Measurements from ENCODE around the gene IMPA2.
"Not testable (repeated sequence)": the region's sequence is repeated elsewhere in the genome, so short reads cannot be mapped to it uniquely, and the experiment has no call there.

IMPA2 gene

DNA sequence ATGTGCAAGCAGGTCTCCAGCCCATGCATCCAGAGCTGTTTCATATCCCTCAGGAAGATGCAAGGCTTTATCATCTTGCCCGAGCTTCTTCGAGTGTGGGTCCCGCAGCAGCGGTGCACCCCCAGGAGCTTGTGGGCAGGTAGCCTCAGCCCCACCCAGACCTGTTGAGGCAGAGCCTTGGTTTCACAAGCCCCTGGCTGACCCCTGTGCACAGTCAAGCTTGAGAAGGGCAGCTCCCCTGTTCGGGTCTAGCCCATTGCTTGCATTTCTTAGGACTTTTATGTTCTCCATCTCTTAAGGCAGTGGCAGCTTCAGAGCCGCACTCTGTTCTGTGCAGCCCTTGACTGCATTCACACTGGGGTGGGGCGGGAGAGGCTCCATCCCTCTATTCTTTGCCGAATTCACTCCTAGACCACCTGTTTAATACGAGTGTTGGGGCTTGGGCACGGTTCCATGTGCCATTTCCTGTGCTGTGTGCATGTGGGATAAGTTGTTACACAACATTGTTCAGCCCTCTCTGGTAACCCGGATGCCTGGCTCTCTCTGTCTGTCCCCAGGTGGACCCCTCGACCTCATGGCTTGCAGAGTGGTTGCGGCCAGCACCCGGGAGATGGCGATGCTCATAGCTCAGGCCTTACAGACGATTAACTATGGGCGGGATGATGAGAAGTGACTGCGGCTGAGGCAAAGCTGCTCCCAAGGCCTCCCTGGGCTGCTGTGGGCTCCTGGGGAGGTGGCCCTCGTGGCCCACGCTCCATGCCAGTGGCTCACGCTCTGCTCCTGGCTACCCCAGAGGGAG lies 48.7 kb downstream of the IMPA2 start:
- no peak overlapping the region for H3K9ac ChIP-seq (ENCODE audit: low read depth, low read length)
- H3K4me1 ChIP-seq (ENCODE audit: insufficient read depth, low read length): peaks cover 8% of the 10 kb centered on the region
- H3K36me3 ChIP-seq (ENCODE audit: insufficient read depth, low read length): peaks cover 4% of the 10 kb centered on the region; the same call in 1 of the 2 replicates
- no peaks in the 10 kb centered on the region for H3K9me3 ChIP-seq (ENCODE audit: control insufficient read depth, insufficient read depth, low read length)

DNA sequence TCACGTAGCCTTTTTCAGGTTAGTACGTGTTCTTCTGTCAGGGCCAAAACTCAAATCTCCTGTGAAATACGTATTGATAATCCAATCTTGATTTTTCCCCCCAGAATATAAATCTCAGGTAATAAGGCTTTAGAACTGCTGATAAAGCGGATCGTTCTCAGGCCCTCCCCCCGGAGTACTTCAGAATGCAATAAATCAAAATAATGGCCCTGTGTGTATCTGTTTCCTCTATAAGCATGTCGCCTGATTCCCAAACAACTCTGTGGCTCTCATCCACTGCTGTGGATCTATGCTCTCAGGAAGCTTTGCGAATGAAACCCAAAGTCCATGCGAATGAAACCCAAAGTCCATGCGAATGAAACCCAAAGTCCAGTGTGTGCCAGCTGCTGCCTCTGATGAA lies 49.4 kb downstream of the IMPA2 start:
- H3K36me3 ChIP-seq (ENCODE audit: insufficient read depth, low read length): peaks cover 4% of the 10 kb centered on the region; the same call in 1 of the 2 replicates
- H3K4me1 ChIP-seq (ENCODE audit: insufficient read depth, low read length): peaks cover 8% of the 10 kb centered on the region
- H3K9me3 ChIP-seq (ENCODE audit: control insufficient read depth, insufficient read depth, low read length): no peaks in the 10 kb centered on the region
- no peak overlapping the region for H3K9ac ChIP-seq (ENCODE audit: low read depth, low read length)

- no peak overlapping the region for H3K9ac ChIP-seq (ENCODE audit: low read depth, low read length)
These were observed 49.9 kb downstream of the IMPA2 start for GRCh38 chr18:12031181-12031580.

GRCh38 chr18:12031846-12032245 lies 50.5 kb downstream of the IMPA2 start:
- peaks cover 8% of the 10 kb centered on the region for H3K4me1 ChIP-seq (ENCODE audit: insufficient read depth, low read length)
- no peaks in the 10 kb centered on the region for H3K9me3 ChIP-seq (ENCODE audit: control insufficient read depth, insufficient read depth, low read length)
- H3K36me3 ChIP-seq (ENCODE audit: insufficient read depth, low read length): peaks cover 4% of the 10 kb centered on the region; the same call in 1 of the 2 replicates
- H3K9ac ChIP-seq (ENCODE audit: low read depth, low read length): no peak overlapping the region

More at GRCh38 chr18:12031181-12031580, 49.9 kb downstream of the IMPA2 start:
- H3K36me3 ChIP-seq (ENCODE audit: insufficient read depth, low read length): peaks cover 4% of the 10 kb centered on the region; the same call in 1 of the 2 replicates
- H3K9me3 ChIP-seq (ENCODE audit: control insufficient read depth, insufficient read depth, low read length): no peaks in the 10 kb centered on the region
- H3K4me1 ChIP-seq (ENCODE audit: insufficient read depth, low read length): peaks cover 8% of the 10 kb centered on the region

GRCh38 chr18:12032786-12033642 lies 51.7 kb downstream of the IMPA2 start:
- Histone ChIP-seq H3K9me3 (ENCODE audit: control insufficient read depth, insufficient read depth, low read length) (no peaks in the 10 kb centered on the region), H3K4me1 (ENCODE audit: insufficient read depth, low read length) (peaks cover 8% of the 10 kb centered on the region), H3K9ac (ENCODE audit: low read depth, low read length) (no peak overlapping the region), H3K36me3 (ENCODE audit: insufficient read depth, low read length) (peaks cover 3% of the 10 kb centered on the region; the same call in 1 of the 2 replicates)

DNA sequence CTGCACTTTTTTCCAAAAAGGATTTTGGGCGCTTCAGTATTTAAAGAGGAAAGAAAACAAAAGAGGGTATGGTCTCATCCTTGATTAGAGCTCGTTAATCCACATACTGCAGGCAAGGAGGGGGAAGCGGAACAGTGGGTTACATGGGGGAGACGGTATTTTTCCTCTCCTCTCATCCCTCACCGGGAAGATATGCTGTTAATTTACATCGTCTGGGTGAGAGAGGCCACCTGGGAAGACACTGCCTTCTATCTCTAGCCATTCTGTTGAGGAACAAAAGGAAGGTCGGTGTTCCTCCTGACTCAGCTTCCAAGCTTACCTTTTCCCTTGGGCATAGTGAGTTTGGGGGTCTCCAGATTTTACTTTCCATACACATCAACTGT lies 52.3 kb downstream of the IMPA2 start:
- peaks cover 8% of the 10 kb centered on the region for H3K4me1 ChIP-seq (ENCODE audit: insufficient read depth, low read length)
- no peaks in the 10 kb centered on the region; the same call in 1 of the 2 replicates for H3K36me3 ChIP-seq (ENCODE audit: insufficient read depth, low read length)
- H3K9ac ChIP-seq (ENCODE audit: low read depth, low read length): no peak overlapping the region
- no peaks in the 10 kb centered on the region for H3K9me3 ChIP-seq (ENCODE audit: control insufficient read depth, insufficient read depth, low read length)

DNA sequence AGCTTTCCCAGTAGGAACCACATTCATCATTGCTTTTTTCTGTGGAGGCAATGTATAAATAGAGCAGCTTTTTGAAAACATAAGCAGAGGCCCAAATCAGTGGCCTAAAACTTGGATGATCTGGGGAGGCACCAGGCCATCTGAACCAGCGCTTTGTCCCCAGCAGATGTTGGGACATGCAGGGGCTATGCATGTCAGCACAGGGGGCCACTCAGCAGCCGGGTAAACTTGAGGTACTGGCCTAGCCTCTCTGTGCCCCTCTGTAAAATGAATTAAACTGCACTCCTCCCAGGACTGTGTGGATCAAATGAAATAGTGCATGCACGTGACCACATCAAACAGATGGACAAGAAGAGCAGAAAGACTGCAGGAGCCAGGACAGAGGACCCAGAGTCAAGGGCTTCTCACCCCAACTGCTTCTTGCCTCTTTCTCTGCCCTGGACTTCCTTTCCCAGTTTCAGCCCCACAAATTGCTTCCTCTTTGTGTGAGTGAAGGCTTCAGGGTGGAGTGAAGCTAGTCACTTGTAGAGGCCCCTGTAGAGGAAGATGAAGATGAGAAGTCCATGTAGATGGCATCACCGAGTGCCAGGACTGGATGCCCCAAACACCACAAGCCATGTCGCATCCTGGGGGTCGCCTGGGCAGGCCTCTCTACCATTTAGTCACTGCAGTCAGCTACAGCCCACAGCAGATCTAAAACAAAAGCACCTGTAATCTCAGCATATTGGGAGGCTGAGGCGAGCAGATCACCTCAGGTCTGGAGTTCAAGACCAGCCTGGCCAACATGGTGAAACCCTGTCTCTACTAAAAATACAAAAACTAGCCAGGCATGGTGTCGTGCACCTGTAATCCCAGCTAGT lies 53.2 kb downstream of the IMPA2 start:
- H3K36me3 ChIP-seq (ENCODE audit: insufficient read depth, low read length): no peaks in the 10 kb centered on the region; the same call in 1 of the 2 replicates
- no peak overlapping the region for H3K9ac ChIP-seq (ENCODE audit: low read depth, low read length)
- H3K9me3 ChIP-seq (ENCODE audit: control insufficient read depth, insufficient read depth, low read length): no peaks in the 10 kb centered on the region
- H3K4me1 ChIP-seq (ENCODE audit: insufficient read depth, low read length): peaks cover 8% of the 10 kb centered on the region

- H3K9ac ChIP-seq (ENCODE audit: low read depth, low read length): no peak overlapping the region
- no peaks in the 10 kb centered on the region for H3K36me3 ChIP-seq (ENCODE audit: insufficient read depth, low read length)
- peaks cover 8% of the 10 kb centered on the region for H3K4me1 ChIP-seq (ENCODE audit: insufficient read depth, low read length)
- no peaks in the 10 kb centered on the region for H3K9me3 ChIP-seq (ENCODE audit: control insufficient read depth, insufficient read depth, low read length)
These were observed 54.2 kb downstream of the IMPA2 start for GRCh38 chr18:12035481-12035880.

GRCh38 chr18:12036201-12036751 lies 55.0 kb downstream of the IMPA2 start:
- Histone ChIP-seq H3K9ac (ENCODE audit: low read depth, low read length) (no peak overlapping the region), H3K4me1 (ENCODE audit: insufficient read depth, low read length) (peaks cover 8% of the 10 kb centered on the region), H3K36me3 (ENCODE audit: insufficient read depth, low read length) (no peaks in the 10 kb centered on the region)

GRCh38 chr18:12038082-12038638 lies 56.9 kb downstream of the IMPA2 start:
- Histone ChIP-seq H3K36me3 (ENCODE audit: insufficient read depth, low read length) (no peaks in the 10 kb centered on the region), H3K4me1 (ENCODE audit: insufficient read depth, low read length) (peaks cover 7% of the 10 kb centered on the region), H3K9me3 (ENCODE audit: control insufficient read depth, insufficient read depth, low read length) (no peaks in the 10 kb centered on the region), H3K9ac (ENCODE audit: low read depth, low read length) (peak overlapping the region; percentile 72; the same call in 1 of the 2 replicates)

More at GRCh38 chr18:12036201-12036751, 55.0 kb downstream of the IMPA2 start:
- no peaks in the 10 kb centered on the region for H3K9me3 ChIP-seq (ENCODE audit: control insufficient read depth, insufficient read depth, low read length)

GRCh38 chr18:12038639-12039539 lies 57.6 kb downstream of the IMPA2 start:
- Histone ChIP-seq H3K9me3 (ENCODE audit: control insufficient read depth, insufficient read depth, low read length) (no peaks in the 10 kb centered on the region), H3K36me3 (ENCODE audit: insufficient read depth, low read length) (no peaks in the 10 kb centered on the region), H3K9ac (ENCODE audit: low read depth, low read length) (peak overlapping the region; percentile 72), H3K4me1 (ENCODE audit: insufficient read depth, low read length) (peaks cover under 1% of the 10 kb centered on the region; the same call in 1 of the 2 replicates)

DNA sequence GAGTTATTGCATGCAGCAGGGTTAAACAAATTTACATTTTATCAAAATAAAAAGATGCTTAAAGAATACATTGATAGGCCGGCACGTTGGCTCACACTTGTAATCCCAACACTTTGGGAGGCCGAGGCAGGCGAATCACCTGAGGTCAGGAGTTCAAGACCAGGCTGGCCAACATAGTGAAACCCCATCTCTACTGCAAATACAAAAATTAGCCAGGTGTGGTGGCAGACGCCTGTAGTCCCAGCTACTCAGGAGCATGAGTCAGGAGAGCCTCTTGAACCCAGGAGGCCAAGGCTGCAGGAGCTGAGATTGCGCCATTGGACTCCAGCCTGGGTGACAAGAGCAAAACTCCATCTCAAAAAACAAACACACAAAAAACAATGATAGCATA lies 58.2 kb downstream of the IMPA2 start:
- H3K9ac ChIP-seq (ENCODE audit: low read depth, low read length): not testable (repeated sequence)

DNA sequence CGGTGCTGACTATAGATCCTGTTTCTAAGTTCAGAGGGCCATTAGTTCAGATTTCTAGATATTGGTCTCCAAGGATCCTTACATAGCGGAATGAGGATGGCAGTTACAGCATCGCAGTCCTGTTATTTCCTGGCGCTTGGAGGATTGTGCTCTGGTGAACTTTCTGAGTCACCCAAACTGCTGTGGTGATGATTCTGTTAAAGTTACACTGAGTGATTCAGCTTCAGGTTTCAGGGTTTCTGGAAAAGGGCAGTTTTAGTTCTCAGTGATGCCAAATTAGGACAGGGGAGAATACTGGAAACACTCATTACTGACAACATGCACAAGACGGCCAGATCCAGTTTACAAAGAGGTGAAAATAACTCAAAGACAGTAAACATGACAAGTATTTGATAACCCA lies 60.3 kb downstream of the IMPA2 start:
- H3K9ac ChIP-seq (ENCODE audit: low read depth, low read length): no peak overlapping the region
- no peaks in the 10 kb centered on the region for H3K36me3 ChIP-seq (ENCODE audit: insufficient read depth, low read length)
- H3K4me1 ChIP-seq (ENCODE audit: insufficient read depth, low read length): no peaks in the 10 kb centered on the region
- H3K9me3 ChIP-seq (ENCODE audit: control insufficient read depth, insufficient read depth, low read length): no peaks in the 10 kb centered on the region

More for the DNA sequence above, 58.2 kb downstream of the IMPA2 start:
- not testable (repeated sequence) for H3K9me3 ChIP-seq (ENCODE audit: control insufficient read depth, insufficient read depth, low read length); H3K4me1 ChIP-seq (ENCODE audit: insufficient read depth, low read length); H3K36me3 ChIP-seq (ENCODE audit: insufficient read depth, low read length)
